GM12872 (cell line): Measurements from ENCODE around the gene GATD1.

Source experiments
- TF ChIP-seq, protein P1 (sequence below): IDR thresholded peaks from 3 replicates; pipeline ENCODE4 v1.5.1; 2011; ENCODE audit warnings: low read depth, mild to moderate bottlenecking, low read length, moderate library complexity; ENCODE audit not compliant: insufficient read depth

GATD1 gene

DNA sequence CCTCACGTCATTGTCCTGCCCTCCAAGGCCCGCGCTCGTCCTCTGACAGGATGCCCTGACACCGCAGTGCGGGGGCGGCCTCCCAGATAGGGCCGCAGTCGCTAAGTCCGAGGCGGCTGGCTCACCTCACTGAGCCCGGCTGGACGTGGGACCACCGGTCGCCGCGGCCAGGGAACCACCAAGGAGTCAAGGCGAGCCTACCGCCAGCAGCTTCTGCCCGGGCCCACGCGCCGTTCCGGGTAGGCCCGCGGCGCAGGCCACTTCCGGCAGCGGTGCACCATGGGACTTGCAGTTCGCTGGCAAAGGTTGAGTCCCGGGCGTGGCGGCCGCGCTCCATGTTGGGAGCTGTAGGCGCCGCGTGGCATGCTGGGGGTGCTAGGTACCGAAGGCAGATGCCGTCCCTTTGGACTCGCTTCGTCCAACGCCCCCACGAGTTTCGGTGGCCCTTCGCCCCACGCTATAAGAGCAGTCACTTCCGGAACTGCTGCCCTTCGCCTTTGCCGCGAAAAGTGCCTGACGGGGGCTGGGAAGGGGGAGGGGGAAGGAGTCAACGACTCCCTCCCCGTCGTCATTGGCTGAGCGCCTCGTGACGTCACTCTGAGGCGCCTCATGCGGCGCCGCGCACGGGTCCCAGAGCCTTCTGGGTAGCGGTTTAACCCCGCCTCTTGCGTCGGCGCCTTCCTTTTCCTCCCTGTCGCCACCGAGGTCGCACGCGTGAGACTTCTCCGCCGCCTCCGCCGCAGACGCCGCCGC lies 32.2 kb upstream of the GATD1 start, which contains the start of gene RPLP2:
TSS of gene RPLP2 (plus strand) at position 681 of the 753 bp plus-strand sequence. CDS start 268 bp downstream, outside the sequence.
- TF ChIP-seq, protein P1, sequence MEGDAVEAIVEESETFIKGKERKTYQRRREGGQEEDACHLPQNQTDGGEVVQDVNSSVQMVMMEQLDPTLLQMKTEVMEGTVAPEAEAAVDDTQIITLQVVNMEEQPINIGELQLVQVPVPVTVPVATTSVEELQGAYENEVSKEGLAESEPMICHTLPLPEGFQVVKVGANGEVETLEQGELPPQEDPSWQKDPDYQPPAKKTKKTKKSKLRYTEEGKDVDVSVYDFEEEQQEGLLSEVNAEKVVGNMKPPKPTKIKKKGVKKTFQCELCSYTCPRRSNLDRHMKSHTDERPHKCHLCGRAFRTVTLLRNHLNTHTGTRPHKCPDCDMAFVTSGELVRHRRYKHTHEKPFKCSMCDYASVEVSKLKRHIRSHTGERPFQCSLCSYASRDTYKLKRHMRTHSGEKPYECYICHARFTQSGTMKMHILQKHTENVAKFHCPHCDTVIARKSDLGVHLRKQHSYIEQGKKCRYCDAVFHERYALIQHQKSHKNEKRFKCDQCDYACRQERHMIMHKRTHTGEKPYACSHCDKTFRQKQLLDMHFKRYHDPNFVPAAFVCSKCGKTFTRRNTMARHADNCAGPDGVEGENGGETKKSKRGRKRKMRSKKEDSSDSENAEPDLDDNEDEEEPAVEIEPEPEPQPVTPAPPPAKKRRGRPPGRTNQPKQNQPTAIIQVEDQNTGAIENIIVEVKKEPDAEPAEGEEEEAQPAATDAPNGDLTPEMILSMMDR = no peak

DNA sequence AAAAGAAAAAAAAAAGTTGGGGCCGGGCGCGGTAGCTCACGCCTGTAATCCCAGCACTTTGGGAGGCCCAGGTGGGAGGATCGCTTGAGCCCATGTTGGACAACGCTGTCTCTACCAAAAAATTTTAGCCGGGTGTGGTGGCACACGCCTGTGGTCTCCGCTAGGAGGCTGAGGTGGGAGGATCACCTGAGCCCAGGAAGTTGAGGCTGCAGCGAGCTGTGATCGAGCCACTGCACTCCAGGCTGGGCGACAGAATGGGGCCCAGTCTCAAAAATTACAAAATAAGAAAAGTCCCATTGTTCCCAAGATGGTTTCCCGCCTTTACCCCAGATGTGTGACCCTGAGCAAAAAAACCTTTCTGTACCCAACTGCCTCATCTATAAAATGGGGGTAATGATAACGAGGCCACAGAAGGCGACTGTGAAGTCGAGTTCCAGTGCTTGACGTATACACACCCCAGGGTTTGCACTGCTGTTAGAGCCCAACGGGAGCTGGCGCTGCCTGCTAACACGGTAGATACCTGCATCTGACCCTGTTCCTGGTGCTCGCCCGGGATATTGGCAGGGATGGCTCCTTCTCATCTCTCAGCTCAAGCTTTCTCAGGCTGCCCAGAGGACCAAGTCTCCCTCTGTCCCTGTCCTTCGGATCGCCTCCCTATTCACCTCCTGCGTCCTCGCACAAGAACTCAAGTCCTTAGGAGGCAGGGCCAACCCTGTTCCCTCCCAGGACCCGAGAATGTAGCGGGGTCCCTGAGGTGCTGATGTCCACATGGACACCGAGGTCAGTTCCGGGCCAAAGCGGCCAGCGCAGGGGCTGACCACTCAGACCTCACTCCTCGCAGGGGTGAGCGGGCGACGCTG lies 31.4 kb upstream of the GATD1 start:
- TF ChIP-seq, protein P1 = peak; percentile 31; the same call in 2 of the 3 replicates

DNA sequence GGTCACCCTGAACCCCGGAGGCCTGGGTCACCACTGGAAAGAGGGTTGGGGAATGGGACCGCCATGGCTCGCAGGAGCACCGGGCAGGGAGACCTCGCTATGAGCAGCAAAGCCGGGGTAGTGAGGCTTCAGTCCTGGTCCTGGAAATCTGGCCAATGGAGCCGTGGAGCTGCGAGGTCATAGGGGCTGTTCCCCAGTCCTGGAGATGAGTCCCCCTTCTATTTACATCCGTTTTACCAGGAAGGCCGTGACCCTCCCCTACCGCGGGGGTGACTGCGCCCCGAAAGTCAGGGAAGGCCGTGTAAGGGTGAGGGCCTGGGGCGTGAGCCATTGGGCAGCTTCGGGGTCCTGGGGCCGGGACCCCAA lies 27.3 kb upstream of the GATD1 start:
- TF ChIP-seq, protein P1 = no peak

DNA sequence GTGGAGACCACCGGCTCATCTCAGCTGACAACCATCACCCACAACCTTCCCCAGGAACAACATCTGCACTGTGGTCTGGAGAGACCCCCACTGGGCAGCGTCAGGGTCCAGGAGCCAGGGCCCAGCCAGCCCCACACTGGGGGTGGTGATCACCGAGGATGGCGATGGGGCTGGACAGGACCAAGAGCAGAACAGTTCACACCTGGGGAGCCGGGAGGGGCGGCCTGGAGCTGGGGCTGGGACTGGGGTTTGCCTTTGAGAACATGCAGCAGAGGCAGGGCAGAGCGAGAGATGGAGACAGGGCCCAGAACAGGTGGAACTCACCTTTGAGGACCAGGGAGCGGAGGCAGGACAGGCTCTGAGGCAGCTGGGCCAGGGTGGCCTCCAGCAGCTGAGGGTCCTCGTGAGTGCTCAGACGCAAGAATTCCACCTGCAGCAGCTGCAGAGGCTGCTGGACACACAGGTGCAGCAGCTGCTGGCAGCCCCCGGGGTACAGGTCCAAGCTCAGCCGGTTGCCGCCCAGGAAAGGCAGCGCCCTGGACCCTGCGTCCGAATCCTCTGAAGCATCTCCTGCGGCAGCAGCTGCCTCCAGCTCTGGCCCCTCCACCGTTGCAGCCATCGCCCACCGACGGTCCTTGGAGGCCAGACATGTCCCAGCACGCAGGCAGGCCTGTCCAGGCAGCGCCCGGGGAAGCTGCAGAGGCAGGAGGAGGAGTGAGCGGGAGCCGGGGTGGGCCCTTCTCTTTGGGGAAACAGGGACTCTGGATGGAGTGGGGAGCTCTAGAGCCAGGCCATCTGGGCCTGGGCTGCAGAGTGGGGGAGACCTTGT lies 26.7 kb upstream of the GATD1 start:
- TF ChIP-seq, protein P1 = no peak

DNA sequence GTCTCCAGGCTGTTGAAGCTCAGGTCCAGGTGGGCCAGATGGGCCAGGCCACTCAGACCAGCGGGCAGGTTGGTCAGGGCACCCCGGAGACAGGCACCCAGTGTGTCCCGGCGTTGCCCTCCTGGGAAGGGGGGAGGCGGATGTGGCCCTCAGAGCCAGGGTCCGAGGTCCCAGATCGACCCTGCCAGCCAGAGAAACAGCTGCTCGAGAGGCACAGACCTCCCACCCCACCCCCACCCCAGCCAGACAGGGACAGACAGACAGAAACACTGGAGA lies 26.1 kb upstream of the GATD1 start:
- TF ChIP-seq, protein P1 = no peak

DNA sequence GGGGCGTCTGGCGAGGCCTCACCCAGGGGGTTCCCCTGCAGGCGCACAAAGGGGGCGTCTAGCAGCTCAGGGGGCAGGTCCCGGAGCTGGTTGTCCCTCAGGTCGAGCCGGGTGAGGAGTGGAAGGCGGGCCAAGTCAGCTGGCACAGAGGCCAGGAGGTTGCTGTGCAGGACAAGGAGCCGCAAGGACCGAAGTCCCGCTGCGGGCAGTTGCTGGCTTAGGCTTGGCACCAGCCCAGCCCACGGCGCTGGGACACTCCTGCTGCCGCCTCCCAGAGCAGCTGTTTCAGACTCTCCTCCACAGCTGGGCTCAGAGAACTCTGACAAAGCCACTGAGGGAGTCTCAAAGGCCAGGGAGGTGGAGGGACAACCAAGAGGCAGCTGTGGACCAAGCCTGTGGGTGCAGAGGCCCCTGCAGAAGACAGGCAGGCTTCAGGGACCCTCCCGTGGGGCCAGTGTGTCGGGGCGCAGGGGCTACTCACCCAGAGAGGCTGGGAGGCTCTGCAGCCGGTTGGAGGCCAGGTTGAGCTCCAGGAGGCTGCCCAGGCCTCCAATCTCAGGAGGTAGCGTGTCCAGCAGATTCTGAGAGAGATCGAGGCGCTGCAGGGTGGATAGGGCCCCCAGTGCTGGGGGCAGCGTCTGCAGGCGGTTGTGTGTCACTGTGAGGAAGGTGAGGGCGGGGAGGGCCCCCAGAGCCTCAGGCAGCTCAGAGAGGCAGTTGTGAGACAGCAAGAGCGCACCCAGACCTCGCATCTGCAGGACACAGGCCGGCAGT lies 25.6 kb upstream of the GATD1 start:
- TF ChIP-seq, protein P1 = no peak
